Mesenchymal stem cell (in vitro differentiated cells and primary cell): ENCODE measurements around the gene PTPN20.
"Not testable (repeated sequence)": the region's sequence is repeated elsewhere in the genome, so short reads cannot be mapped to it uniquely, and the experiment has no call there.

Source experiments
- DNase-seq: peaks from one replicate; pipeline ENCODE4 v3.0.0-alpha.2; 2013
- H2AFZ ChIP-seq: one replicate; pipeline ENCODE4 v1.6.1; 2013; ENCODE audit warnings: low read depth, mild to moderate bottlenecking, control low read depth, inconsistent platforms, low read length, moderate library complexity
- H2AK5ac ChIP-seq: 2 replicates; pipeline ENCODE4 v1.6.1; 2013; ENCODE audit warnings: low read length, moderate library complexity, mild to moderate bottlenecking, inconsistent platforms; ENCODE audit not compliant: severe bottlenecking
- H2BK120ac ChIP-seq: one replicate; pipeline ENCODE4 v1.6.1; 2013; ENCODE audit warnings: low read depth, mild to moderate bottlenecking, inconsistent platforms, low read length, moderate library complexity
- H2BK12ac ChIP-seq, 2 experiments: one replicate each; pipeline ENCODE4 v1.6.1; 2013; ENCODE audit warnings: inconsistent platforms in 2 of 2, low read length in 2 of 2, mild to moderate bottlenecking in 2 of 2, moderate library complexity in 2 of 2, control low read depth in 1 of 2
- H2BK15ac ChIP-seq: one replicate; pipeline ENCODE4 v1.6.1; 2013; ENCODE audit warnings: mild to moderate bottlenecking, low read depth, inconsistent platforms; ENCODE audit not compliant: poor library complexity, severe bottlenecking
- H2BK5ac ChIP-seq: 2 replicates; pipeline ENCODE4 v1.6.1; 2013; ENCODE audit warnings: low read depth, mild to moderate bottlenecking, low read length, control low read depth, inconsistent platforms; ENCODE audit not compliant: poor library complexity, severe bottlenecking
- H3K14ac ChIP-seq, 2 experiments: one replicate each; pipeline ENCODE4 v1.6.1; 2013; ENCODE audit warnings: inconsistent platforms in 2 of 2, low read length in 2 of 2, control low read depth in 1 of 2, mild to moderate bottlenecking in 1 of 2, moderate library complexity in 1 of 2
- H3K18ac ChIP-seq, 2 experiments: one replicate each; pipeline ENCODE4 v1.6.1; 2013; ENCODE audit warnings: inconsistent platforms in 2 of 2, low read length in 2 of 2, control low read depth in 1 of 2, low read depth in 1 of 2, mild to moderate bottlenecking in 1 of 2
- H3K23ac ChIP-seq, 2 experiments: one replicate each; pipeline ENCODE4 v1.6.1; 2013; ENCODE audit warnings: inconsistent platforms in 2 of 2, low read length in 2 of 2, mild to moderate bottlenecking in 2 of 2, moderate library complexity in 2 of 2, control low read depth in 1 of 2
- H3K27ac ChIP-seq: 2 replicates; pipeline ENCODE4 v1.5.1; 2013; ENCODE audit warnings: mild to moderate bottlenecking, moderate library complexity, low read length, control low read depth, inconsistent platforms; ENCODE audit not compliant: poor library complexity, severe bottlenecking
- H3K27me3 ChIP-seq, 2 experiments: 2 replicates each; pipeline versions ENCODE4 v1.6.1 to v1.7.0; 2013; ENCODE audit warnings: low read length in 2 of 2, mild to moderate bottlenecking in 2 of 2, moderate library complexity in 2 of 2, control low read depth in 1 of 2, inconsistent platforms in 1 of 2; ENCODE audit not compliant: control insufficient read depth in 1 of 2, insufficient read depth in 1 of 2
- H3K36me3 ChIP-seq, 2 experiments: 2 replicates each; pipeline versions ENCODE4 v1.6.1 to v1.7.0; 2013; ENCODE audit warnings: low read length in 2 of 2, control low read depth in 1 of 2, inconsistent platforms in 1 of 2, low read depth in 1 of 2, mild to moderate bottlenecking in 1 of 2; ENCODE audit not compliant: insufficient read depth in 2 of 2, control insufficient read depth in 1 of 2
- H3K4ac ChIP-seq, 2 experiments: one replicate each; pipeline ENCODE4 v1.6.1; 2013; ENCODE audit warnings: inconsistent platforms in 2 of 2, low read length in 2 of 2, mild to moderate bottlenecking in 2 of 2, moderate library complexity in 2 of 2, control low read depth in 1 of 2, low read depth in 1 of 2
- H3K4me1 ChIP-seq: 2 replicates; pipeline ENCODE4 v1.6.1; 2013; ENCODE audit warnings: low read depth, low read length, control low read depth; ENCODE audit not compliant: control insufficient read depth, insufficient read depth
- H3K4me2 ChIP-seq: 2 replicates; pipeline ENCODE4 v1.6.1; 2013; ENCODE audit warnings: low read length, mild to moderate bottlenecking, inconsistent platforms; ENCODE audit not compliant: poor library complexity, severe bottlenecking
- H3K4me3 ChIP-seq, 2 experiments: 2 replicates each; pipeline versions ENCODE4 v1.5.1 to v1.7.0; 2013; ENCODE audit warnings: low read length in 2 of 2, mild to moderate bottlenecking in 2 of 2, control low read depth in 1 of 2, low read depth in 1 of 2; ENCODE audit not compliant: insufficient read depth in 1 of 2
- H3K79me1 ChIP-seq: replicated peaks from 2 replicates; pipeline ENCODE4 v1.6.1; 2013; ENCODE audit warnings: mild to moderate bottlenecking, control low read depth, low read length, inconsistent platforms; ENCODE audit not compliant: poor library complexity, severe bottlenecking
- H3K9ac ChIP-seq: 2 replicates; pipeline ENCODE4 v1.7.0; 2013; ENCODE audit warnings: mild to moderate bottlenecking, low read length, moderate library complexity
- H3K9me3 ChIP-seq: 2 replicates; pipeline ENCODE4 v1.7.0; 2013; ENCODE audit warnings: mild to moderate bottlenecking, low read length; ENCODE audit not compliant: control insufficient read depth
- H4K8ac ChIP-seq: one replicate; pipeline ENCODE4 v1.6.1; 2013; ENCODE audit warnings: inconsistent platforms, mild to moderate bottlenecking, low read length, moderate library complexity
- H4K91ac ChIP-seq: one replicate; pipeline ENCODE4 v1.6.1; 2013; ENCODE audit warnings: mild to moderate bottlenecking, low read length, inconsistent platforms
- whole genome bisulfite sequencing: methylation state at CpG from one replicate; pipeline ENCODE4 v1.1.7; 2013; ENCODE audit warnings: mixed read lengths; 5-methylcytosine and 5-hydroxymethylcytosine counted together

Gene PTPN20

DNA sequence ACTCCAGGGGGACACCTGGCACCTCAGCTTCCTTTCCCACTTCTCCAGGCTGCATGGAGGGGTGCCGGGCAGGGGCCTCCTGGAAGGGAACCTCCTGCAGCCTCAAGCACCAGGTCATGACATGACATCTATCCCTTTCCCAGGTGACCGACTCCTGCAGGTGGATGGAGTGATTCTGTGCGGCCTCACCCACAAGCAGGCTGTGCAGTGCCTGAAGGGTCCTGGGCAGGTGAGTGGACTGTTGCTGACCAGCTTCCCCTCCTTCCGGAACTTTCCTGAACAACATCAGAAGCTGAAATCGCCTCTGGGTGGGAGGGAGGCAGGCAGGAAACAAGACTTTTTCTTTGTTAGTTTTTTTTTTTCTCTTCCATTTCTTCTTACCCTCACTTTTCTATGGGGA is 34.5 kb upstream of the PTPN20 start:
- not testable (repeated sequence) for H3K18ac ChIP-seq, H3K14ac ChIP-seq, H4K8ac ChIP-seq, DNase-seq, H3K9ac ChIP-seq, H3K4ac ChIP-seq, H2AK5ac ChIP-seq, H3K36me3 ChIP-seq, H3K79me1 ChIP-seq, H2BK12ac ChIP-seq, H2AFZ ChIP-seq, H3K4me1 ChIP-seq, H3K9me3 ChIP-seq, H3K27ac ChIP-seq, H3K4me2 ChIP-seq, H2BK5ac ChIP-seq, H3K23ac ChIP-seq, H3K4me3 ChIP-seq, H2BK120ac ChIP-seq, H2BK15ac ChIP-seq, H3K27me3 ChIP-seq, H4K91ac ChIP-seq
- WGBS: 97% methylated on average over 2 of the region's 5 CpGs

GRCh38 chr10:46878761-46879160 is 32.5 kb upstream of the PTPN20 start:
- H3K79me1 ChIP-seq, H3K23ac ChIP-seq, H3K27me3 ChIP-seq, H2BK12ac ChIP-seq, H3K27ac ChIP-seq, H3K18ac ChIP-seq, H4K91ac ChIP-seq, H2BK120ac ChIP-seq, H2AFZ ChIP-seq, H2AK5ac ChIP-seq, H2BK5ac ChIP-seq, H2BK15ac ChIP-seq, H4K8ac ChIP-seq, H3K4me2 ChIP-seq, H3K14ac ChIP-seq, H3K4me1 ChIP-seq, H3K9ac ChIP-seq, H3K4ac ChIP-seq, H3K4me3 ChIP-seq, H3K36me3 ChIP-seq, DNase-seq, H3K9me3 ChIP-seq: not testable (repeated sequence)
- WGBS: 57% methylated on average over 7 of the region's 7 CpGs

DNA sequence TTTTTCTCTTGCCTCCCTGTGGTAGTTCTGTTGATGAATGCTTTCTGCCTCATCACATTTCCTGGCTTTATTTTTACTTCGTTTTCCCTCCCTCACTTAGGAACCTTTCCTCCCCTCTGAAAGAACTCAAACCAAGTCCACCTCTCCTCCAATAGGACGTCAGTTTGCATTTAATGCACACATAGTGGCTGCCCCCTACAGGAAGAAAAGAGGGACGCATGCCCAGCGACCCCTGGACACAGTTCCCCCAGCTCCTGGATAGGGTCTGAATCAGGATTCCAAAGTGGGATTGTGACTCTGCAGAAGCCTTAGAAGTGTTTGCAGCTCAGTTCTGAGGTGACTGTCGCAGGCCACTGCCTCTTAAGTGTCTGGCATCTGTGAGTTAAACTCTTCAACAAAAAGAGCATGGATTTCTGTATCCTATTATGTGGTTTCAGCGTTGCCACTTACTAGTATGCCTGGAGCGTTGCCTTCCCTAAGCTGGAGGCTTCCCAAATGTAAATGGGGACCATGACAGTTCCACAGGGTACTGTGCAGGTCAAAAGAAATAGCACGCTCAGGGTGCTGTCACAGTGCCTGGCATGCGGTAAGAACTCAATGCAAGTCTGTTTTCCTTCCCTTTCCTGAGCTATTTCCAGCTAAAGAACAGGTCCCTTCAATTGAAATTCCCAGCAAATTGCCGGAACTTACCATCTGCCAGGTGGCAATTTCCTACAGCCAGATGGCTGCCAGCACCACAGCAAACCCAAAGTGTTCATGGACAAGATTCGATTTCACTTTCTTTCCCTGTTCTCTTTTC is 20.2 kb upstream of the PTPN20 start:
- not testable (repeated sequence) for H2BK15ac ChIP-seq, H3K79me1 ChIP-seq, H4K91ac ChIP-seq, H3K9me3 ChIP-seq, H2BK120ac ChIP-seq, H3K18ac ChIP-seq, H3K27ac ChIP-seq, H2AK5ac ChIP-seq, H2BK12ac ChIP-seq, H2BK5ac ChIP-seq, H3K9ac ChIP-seq, H3K36me3 ChIP-seq, H3K4ac ChIP-seq, H4K8ac ChIP-seq, H3K14ac ChIP-seq, H3K23ac ChIP-seq, DNase-seq, H3K4me1 ChIP-seq, H3K4me3 ChIP-seq, H3K27me3 ChIP-seq, H2AFZ ChIP-seq, H3K4me2 ChIP-seq
- 68% methylated on average over 5 of the region's 11 CpGs for WGBS

DNA sequence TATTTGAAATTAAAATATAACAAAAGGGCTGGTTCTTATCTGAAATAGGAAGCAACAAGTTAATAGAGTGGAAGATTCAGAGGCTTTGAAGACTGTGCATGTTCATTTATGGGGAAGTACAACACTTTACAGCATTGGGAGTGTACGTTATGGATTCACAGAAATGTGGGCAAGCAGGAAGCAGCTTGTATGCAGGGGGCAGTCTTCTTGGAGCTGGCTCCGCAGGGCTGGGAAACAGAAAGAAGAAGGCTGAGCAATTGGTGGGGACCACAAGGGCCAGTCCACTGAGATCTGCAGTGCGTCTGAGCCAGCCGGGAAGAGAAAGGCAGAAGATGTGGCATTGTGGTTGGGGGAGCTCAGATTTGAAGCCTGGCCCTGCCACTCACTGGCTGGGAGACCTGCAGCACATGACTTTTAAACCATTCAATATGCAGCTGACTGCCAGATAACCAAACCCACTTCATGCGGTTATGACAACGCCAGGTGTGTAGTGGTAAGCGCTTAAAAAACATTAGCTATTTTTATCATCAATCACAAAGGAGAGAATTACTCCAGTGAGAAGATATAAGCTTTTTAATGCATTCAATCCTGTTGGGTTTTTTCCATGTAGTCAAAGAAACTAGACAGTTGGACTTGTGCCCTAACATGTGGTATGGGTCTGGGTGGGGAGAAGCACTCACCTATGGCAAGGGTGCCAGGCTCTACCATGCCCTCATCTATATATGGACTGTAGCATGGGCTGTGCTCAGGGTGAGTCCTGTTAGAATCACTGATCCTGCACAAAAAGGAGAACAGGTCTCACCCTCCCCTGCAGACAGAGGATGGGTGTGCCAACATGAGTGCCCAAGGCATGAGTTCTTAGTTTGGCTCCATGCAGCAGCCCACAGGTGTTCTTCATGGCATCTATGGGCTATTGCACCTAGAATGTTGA is 14.2 kb upstream of the PTPN20 start:
- H4K91ac ChIP-seq, H3K18ac ChIP-seq, H3K79me1 ChIP-seq, H3K4ac ChIP-seq, H2BK12ac ChIP-seq, H3K27me3 ChIP-seq, H3K14ac ChIP-seq, DNase-seq, H3K36me3 ChIP-seq, H3K4me2 ChIP-seq, H3K9me3 ChIP-seq, H2BK120ac ChIP-seq, H2AFZ ChIP-seq, H2BK15ac ChIP-seq, H3K9ac ChIP-seq, H3K27ac ChIP-seq, H2BK5ac ChIP-seq, H3K4me1 ChIP-seq, H4K8ac ChIP-seq, H3K4me3 ChIP-seq, H3K23ac ChIP-seq, H2AK5ac ChIP-seq: not testable (repeated sequence)
- WGBS: 65% methylated on average over 2 of the region's 7 CpGs
